A549 (cell line): ENCODE data around the gene SEC23IP. TPM values are rescaled to one million over a fixed set of nuclear protein-coding genes. Genes with fewer than 3 reads are reported as not detected.

Experiments
- ATAC-seq, 2 experiments: fragments of 200-7000 bp in 1 of 2; fragments of >200 bp in 1 of 2; cut with Nextera tagmentation in 1 of 2; cut with Tn5 transposase in 1 of 2; 3 replicates each; pipeline versions ENCODE4 v1.8.0 to v1.9.1; 2018 to 2020; ENCODE audit warnings: mild to moderate bottlenecking in 1 of 2, moderate library complexity in 1 of 2
- CTCF ChIA-PET: fragments of 300-600 bp; sonication (Branson Sonifier 250); formaldehyde crosslinking; extraction: SDS; loops from one replicate; lab custom pipeline; 2021; ENCODE audit warnings: antibody characterized with exemption, inconsistent platforms; lab: Yijun Ruan, JAX
- POLR2A ChIA-PET: fragments of 350-600 bp; formaldehyde crosslinking; extraction: SDS; loops from one replicate; lab custom pipeline; 2021; ENCODE audit warnings: antibody characterized with exemption, inconsistent platforms; lab: Yijun Ruan, JAX
- DNase-seq, 2 experiments: peaks; one replicate each; pipeline versions ENCODE4 v3.0.0 to v3.0.0-alpha.2; 2011 to 2016; ENCODE audit warnings: low read depth in 1 of 2, low spot score in 1 of 2
- FAIRE-seq: peaks from 2 replicates; lab custom pipeline; 2011; peaks lifted over from hg19 to GRCh38; lab: Jason Lieb, UNC
- H3K27ac ChIP-seq, 2 experiments: fragments of >200 bp; sonication (Bioruptor Twin); formaldehyde crosslinking; 3 replicates each; pipeline ENCODE4 v1.5.1; 2016 to 2017
- H3K4me1 ChIP-seq: fragments of >200 bp; sonication (Bioruptor Twin); formaldehyde crosslinking; 3 replicates; pipeline ENCODE4 v1.6.1; 2016
- H3K4me2 ChIP-seq: fragments of >200 bp; sonication (Bioruptor Twin); formaldehyde crosslinking; 3 replicates; pipeline ENCODE4 v1.6.1; 2016
- H3K4me3 ChIP-seq: fragments of >200 bp; sonication (Bioruptor Twin); formaldehyde crosslinking; 3 replicates; pipeline ENCODE4 v1.5.1; 2016
- H3K9me3 ChIP-seq: fragments of >200 bp; sonication (Bioruptor Twin); formaldehyde crosslinking; 3 replicates; pipeline ENCODE4 v1.6.1; 2016
- BHLHE40 ChIP-seq: IDR thresholded peaks from 2 replicates; pipeline ENCODE4 v1.6.1; 2012; ENCODE audit warnings: low read depth, low read length, inconsistent platforms
- CHD4 ChIP-seq: fragments of 200-600 bp; sonication (generic); IDR thresholded peaks from 2 replicates; pipeline ENCODE4 v1.6.1; 2016; ENCODE audit warnings: antibody characterized with exemption, mild to moderate bottlenecking, borderline replicate concordance
- EHMT2 ChIP-seq: fragments of 200-600 bp; sonication (generic); IDR thresholded peaks from 2 replicates; pipeline ENCODE4 v1.6.1; 2016; ENCODE audit warnings: antibody characterized with exemption, low read depth, mild to moderate bottlenecking, moderate library complexity
- EP300 ChIP-seq, 2 experiments: fragments of >200 bp; sonication (Bioruptor Twin); formaldehyde crosslinking; IDR thresholded peaks; 2 replicates in 1 of 2; 3 replicates in 1 of 2; pipeline ENCODE4 v1.6.1; 2016 to 2017
- FOSB ChIP-seq: fragments of 250-450 bp; sonication (Bioruptor Pico); IDR thresholded peaks from 2 replicates; pipeline ENCODE4 v1.5.0; 2020; ENCODE audit warnings: mild to moderate bottlenecking, moderate library complexity
- FOSL2 ChIP-seq, 2 experiments: fragments of 450-650 bp in 1 of 2; fragments of >200 bp in 1 of 2; sonication (Bioruptor Twin) in 1 of 2; formaldehyde crosslinking; IDR thresholded peaks; 2 replicates each; pipeline versions ENCODE4 v1.5.0 to v1.6.1; 2016 to 2020; ENCODE audit warnings: mild to moderate bottlenecking in 1 of 2, moderate library complexity in 1 of 2
- HEYL ChIP-seq: fragments of 250-450 bp; sonication (Bioruptor Pico); IDR thresholded peaks from 2 replicates; pipeline ENCODE4 v1.8.0; 2021; ENCODE audit warnings: mild to moderate bottlenecking, moderate library complexity
- HOXB13 ChIP-seq: fragments of 250-450 bp; sonication (Bioruptor Pico); IDR thresholded peaks from 2 replicates; pipeline ENCODE4 v1.5.0; 2020; ENCODE audit warnings: low read depth, mild to moderate bottlenecking, moderate library complexity
- HOXB5 ChIP-seq: fragments of 250-450 bp; sonication (Bioruptor Pico); IDR thresholded peaks from 2 replicates; pipeline ENCODE4 v1.5.0; 2020; ENCODE audit warnings: mild to moderate bottlenecking, moderate library complexity
- MYC ChIP-seq: IDR thresholded peaks from 2 replicates; pipeline ENCODE4 v1.6.1; 2012; ENCODE audit warnings: mild to moderate bottlenecking, inconsistent platforms, low read length, improper control_type of control experiment, borderline replicate concordance
- NFE2L2 ChIP-seq: fragments of 150-350 bp; conservative IDR thresholded peaks from 2 replicates; pipeline ENCODE4 v1.6.1; 2014; ENCODE audit warnings: low read length
- POLR2A ChIP-seq: IDR thresholded peaks from 2 replicates; pipeline ENCODE4 v1.6.1; 2012; ENCODE audit warnings: mild to moderate bottlenecking, low read length
- POLR2AphosphoS2 ChIP-seq: conservative IDR thresholded peaks from 2 replicates; pipeline ENCODE4 v1.6.1; 2012; ENCODE audit warnings: low read length, improper control_type of control experiment, inconsistent platforms
- RARB ChIP-seq: fragments of 250-450 bp; sonication (Bioruptor Pico); IDR thresholded peaks from 2 replicates; pipeline ENCODE4 v1.8.0; 2021; ENCODE audit warnings: mild to moderate bottlenecking, moderate library complexity
- USF2 ChIP-seq: fragments of 450-650 bp; IDR thresholded peaks from 2 replicates; pipeline ENCODE4 v1.6.1; 2014; ENCODE audit warnings: antibody characterized with exemption
- WGBS: methylation state at CpG from one replicate; pipeline ENCODE4 v1.1.6; 2017; ENCODE audit errors: missing lambda C conversion rate; 5-methylcytosine and 5-hydroxymethylcytosine counted together
- polyA plus RNA-seq, 4 experiments: library from polyadenylated mRNA; depleted of rRNA in 3 of 4; stranded (reverse); fragments of >200 nt; fragmentation: RNase III in 1 of 4; extraction: RNeasy Plus Mini Kit Qiagen cat#74134 plus additional on column Dnase treatment in 1 of 4; gene quantifications; 2 replicates in 3 of 4; 3 replicates in 1 of 4; pipeline ENCODE4 v1.2.3, GENCODE V29; 2011 to 2017
- TF ChIP-seq, protein P1 (sequence below): fragments of >200 bp; sonication (Bioruptor Twin); formaldehyde crosslinking; IDR thresholded peaks from 3 replicates; pipeline ENCODE4 v1.5.1; 2016
- TF ChIP-seq, protein P2 (sequence below): IDR thresholded peaks from 2 replicates; pipeline ENCODE4 v1.6.1; 2012

SEC23IP gene
- polyA plus RNA-seq, 2 of the 4 experiments (the other 2 are of a cell fraction), result 44.9 to 75.6 TPM

DNA sequence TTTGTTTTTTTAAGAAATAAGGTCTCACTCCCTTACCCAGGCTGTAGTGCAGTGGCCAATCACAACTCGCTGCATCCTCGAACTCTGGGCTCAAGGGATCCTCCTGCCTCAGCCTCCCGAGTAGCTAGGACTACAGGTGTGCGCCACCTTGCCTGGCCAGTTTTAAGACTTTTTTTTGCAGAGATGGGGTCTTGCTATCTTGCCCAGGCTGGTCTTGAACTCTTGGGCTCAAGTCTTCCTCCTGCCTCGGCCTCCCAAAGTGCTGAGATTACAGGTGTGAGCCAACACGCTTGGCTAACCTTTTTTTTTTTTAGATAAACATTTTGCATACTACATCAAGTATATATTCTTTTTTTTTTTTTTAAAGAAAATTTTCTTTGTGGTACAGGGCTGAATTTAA lies 18.2 kb downstream of the SEC23IP start:
- no peak for FAIRE-seq
- no peak overlapping the region for H3K4me3 ChIP-seq
- 93% methylated on average over 6 of the region's 6 CpGs for WGBS
- POLR2A ChIA-PET, result no interaction called here
- no peak for TF ChIP-seq BHLHE40
- no peak for TF ChIP-seq CHD4
- no peak for TF ChIP-seq POLR2AphosphoS2
- TF ChIP-seq HOXB5 (CRISPR knock-in tag), result no peak
- no peak for TF ChIP-seq USF2
- TF ChIP-seq POLR2A, result no peak
- TF ChIP-seq, protein P1, sequence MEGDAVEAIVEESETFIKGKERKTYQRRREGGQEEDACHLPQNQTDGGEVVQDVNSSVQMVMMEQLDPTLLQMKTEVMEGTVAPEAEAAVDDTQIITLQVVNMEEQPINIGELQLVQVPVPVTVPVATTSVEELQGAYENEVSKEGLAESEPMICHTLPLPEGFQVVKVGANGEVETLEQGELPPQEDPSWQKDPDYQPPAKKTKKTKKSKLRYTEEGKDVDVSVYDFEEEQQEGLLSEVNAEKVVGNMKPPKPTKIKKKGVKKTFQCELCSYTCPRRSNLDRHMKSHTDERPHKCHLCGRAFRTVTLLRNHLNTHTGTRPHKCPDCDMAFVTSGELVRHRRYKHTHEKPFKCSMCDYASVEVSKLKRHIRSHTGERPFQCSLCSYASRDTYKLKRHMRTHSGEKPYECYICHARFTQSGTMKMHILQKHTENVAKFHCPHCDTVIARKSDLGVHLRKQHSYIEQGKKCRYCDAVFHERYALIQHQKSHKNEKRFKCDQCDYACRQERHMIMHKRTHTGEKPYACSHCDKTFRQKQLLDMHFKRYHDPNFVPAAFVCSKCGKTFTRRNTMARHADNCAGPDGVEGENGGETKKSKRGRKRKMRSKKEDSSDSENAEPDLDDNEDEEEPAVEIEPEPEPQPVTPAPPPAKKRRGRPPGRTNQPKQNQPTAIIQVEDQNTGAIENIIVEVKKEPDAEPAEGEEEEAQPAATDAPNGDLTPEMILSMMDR, result no peak
- no peak for TF ChIP-seq RARB (CRISPR knock-in tag)
- TF ChIP-seq, protein P2, sequence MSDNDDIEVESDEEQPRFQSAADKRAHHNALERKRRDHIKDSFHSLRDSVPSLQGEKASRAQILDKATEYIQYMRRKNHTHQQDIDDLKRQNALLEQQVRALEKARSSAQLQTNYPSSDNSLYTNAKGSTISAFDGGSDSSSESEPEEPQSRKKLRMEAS, result no peak
- no peak for TF ChIP-seq HEYL (CRISPR knock-in tag)
- TF ChIP-seq MYC, result no peak
- no peak for TF ChIP-seq EHMT2
- TF ChIP-seq FOSL2 (IDR thresholded peaks at IDR 0.05), result no peak
- no peak for TF ChIP-seq FOSL2 (CRISPR knock-in tag; IDR thresholded peaks at IDR 0.05)
- no peak for TF ChIP-seq HOXB13 (CRISPR knock-in tag)
- no peak for TF ChIP-seq FOSB
- TF ChIP-seq NFE2L2, result no peak
- TF ChIP-seq, all 56 proteins: peak for 0
- CTCF ChIA-PET, result interaction anchor here (1.1 kb wide), 1 partner anchor 52 kb away, joined by 4 read pairs; no protein-coding TSS in a partner anchor
- H3K4me1 ChIP-seq, result no peaks in the 10 kb centered on the region
- H3K9me3 ChIP-seq, result no peaks in the 10 kb centered on the region
- no peak overlapping the region for H3K27ac ChIP-seq
- no peak overlapping the region for H3K4me2 ChIP-seq
- DNase-seq (no peak), ATAC-seq (no peak)

GRCh38 chr10:119917777-119918176 lies 25.2 kb downstream of the SEC23IP start:
- no peak for DNase-seq
- H3K9me3 ChIP-seq, result no peaks in the 10 kb centered on the region
- CTCF ChIA-PET, result interaction anchor here (0.9 to 1.1 kb wide), 2 partner anchors 10 to 15 kb away, joined by 3 read pairs; no protein-coding TSS in a partner anchor
- no peak for FAIRE-seq
- no peak overlapping the region for H3K4me3 ChIP-seq
- 87% methylated on average over 3 of the region's 3 CpGs for WGBS
- ATAC-seq, result peak in 1 of 2 experiments; percentile 50; a peak in 2 of 6 replicates
- H3K27ac ChIP-seq, result no peak overlapping the region
- H3K4me1 ChIP-seq, result no peaks in the 10 kb centered on the region
- no peak overlapping the region for H3K4me2 ChIP-seq
- TF ChIP-seq, protein P1, result peak; percentile 14; the same call in 1 of the 3 replicates
- TF ChIP-seq, protein P2, result no peak
- POLR2A ChIA-PET, result interaction anchor here (1.0 kb wide), 1 partner anchor 25 kb away, joined by 3 read pairs; the partner anchor contains the start of gene SEC23IP

- ChIA-PET CTCF (interaction anchor here (1.0 kb wide), 3 partner anchors 15 to 232 kb away, joined by 3 read pairs; no protein-coding TSS in a partner anchor), POLR2A (no interaction called here)
- FAIRE-seq (no peak), DNase-seq (no peak), ATAC-seq (no peak)
- Histone ChIP-seq H3K4me2 (no peak overlapping the region), H3K27ac (no peak overlapping the region), H3K4me3 (no peak overlapping the region), H3K4me1 (no peaks in the 10 kb centered on the region), H3K9me3 (no peaks in the 10 kb centered on the region)
- no peak for TF ChIP-seq EP300 (IDR thresholded peaks at IDR 0.05)
- WGBS, result 92% methylated on average over 3 of the region's 3 CpGs
These were observed 26.7 kb downstream of the SEC23IP start for GRCh38 chr10:119919271-119919670.
